Smooth muscle cell (in vitro differentiated cells): ENCODE data around the gene HOXC9. TPM values are rescaled to one million over a fixed set of nuclear protein-coding genes. Genes with fewer than 3 reads are reported as not detected.

Experiments used
- DNase-seq: peaks from one replicate; lab custom pipeline; 2025; ENCODE audit not compliant: unreplicated experiment; lab: John Stamatoyannopoulos, UW
- H2AFZ ChIP-seq: fragments of 200-600 bp; sonication (generic); 2 replicates; pipeline ENCODE4 v1.6.0; 2016; ENCODE audit warnings: antibody characterized with exemption, low read depth, mild to moderate bottlenecking
- H3F3A ChIP-seq: fragments of 200-600 bp; sonication (generic); 2 replicates; pipeline ENCODE4 v1.6.0; 2017; ENCODE audit warnings: antibody characterized with exemption, low read depth
- H3K27ac ChIP-seq: fragments of 200-600 bp; sonication (generic); 2 replicates; pipeline ENCODE4 v1.5.1; 2016; ENCODE audit warnings: low read depth, mild to moderate bottlenecking
- H3K27me3 ChIP-seq: fragments of 200-600 bp; sonication (generic); 2 replicates; pipeline ENCODE4 v1.6.1; 2016; ENCODE audit warnings: low read depth, mild to moderate bottlenecking
- H3K36me3 ChIP-seq: fragments of 200-600 bp; sonication (generic); 2 replicates; pipeline ENCODE4 v1.5.1; 2016; ENCODE audit warnings: low read depth
- H3K4me1 ChIP-seq: fragments of 200-600 bp; sonication (generic); 2 replicates; pipeline ENCODE4 v1.5.1; 2016; ENCODE audit warnings: low read depth
- H3K4me2 ChIP-seq: fragments of 200-600 bp; sonication (generic); 2 replicates; pipeline ENCODE4 v1.6.0; 2016; ENCODE audit warnings: mild to moderate bottlenecking
- H3K4me3 ChIP-seq: fragments of 200-600 bp; sonication (generic); 2 replicates; pipeline ENCODE4 v1.5.1; 2016; ENCODE audit warnings: mild to moderate bottlenecking
- H3K79me2 ChIP-seq: fragments of 200-600 bp; sonication (generic); 2 replicates; pipeline ENCODE4 v1.6.0; 2016; ENCODE audit warnings: low read depth, mild to moderate bottlenecking
- H3K9ac ChIP-seq: fragments of 200-600 bp; sonication (generic); 2 replicates; pipeline ENCODE4 v1.6.0; 2016; ENCODE audit warnings: low read depth
- H3K9me3 ChIP-seq: fragments of 200-600 bp; sonication (generic); replicated peaks from 2 replicates; pipeline ENCODE4 v1.5.1; 2016; ENCODE audit warnings: low read depth
- H4K20me1 ChIP-seq: fragments of 200-600 bp; sonication (generic); 2 replicates; pipeline ENCODE4 v1.6.0; 2016; ENCODE audit warnings: low read depth
- CTCF ChIP-seq: fragments of 200-600 bp; sonication (generic); IDR thresholded peaks from 2 replicates; pipeline ENCODE4 v1.5.1; 2017; ENCODE audit warnings: borderline replicate concordance, mild to moderate bottlenecking, antibody characterized with exemption; ENCODE audit not compliant: insufficient read depth, poor library complexity, severe bottlenecking
- WGBS: methylation state at CpG from one replicate; pipeline ENCODE4 v1.1.7; 2016; ENCODE audit warnings: low lambda C conversion rate; 5-methylcytosine and 5-hydroxymethylcytosine counted together
- polyA plus RNA-seq: library from polyadenylated mRNA; unstranded; fragments of >200 nt; fragmentation: Nextera tagmentation; extraction: Ambion mirVana; gene quantifications from 2 replicates; pipeline ENCODE4 v1.2.1, GENCODE V29; 2016
- total RNA-seq: library from RNA; depleted of rRNA; stranded (reverse); fragments of >200 nt; gene quantifications from 2 replicates; pipeline ENCODE4 v1.2.3, GENCODE V29; 2014

Gene HOXC9
- total and polyA plus RNA-seq, 2 experiments from 2014 or later, result 1.2 to 2.7 TPM

GRCh38 chr12:54038284-54038870 is 38.4 kb downstream of the HOXC9 start:
- no peak for DNase-seq
- no peaks in the 10 kb centered on the region for H3K36me3 ChIP-seq
- 39% methylated on average over 5 of the region's 5 CpGs for whole genome bisulfite sequencing
- H3K9ac ChIP-seq, result no peak overlapping the region
- no peaks in the 10 kb centered on the region for H3K79me2 ChIP-seq
- no peak overlapping the region for H3K27ac ChIP-seq
- H3K9me3 ChIP-seq, result no peaks in the 10 kb centered on the region
- H3F3A ChIP-seq, result no peaks in the 10 kb centered on the region
- H3K27me3 ChIP-seq, result peaks cover 100% of the 10 kb centered on the region
- no peak overlapping the region for H2AFZ ChIP-seq
- no peak overlapping the region for H3K4me2 ChIP-seq
- no peaks in the 10 kb centered on the region for H3K4me1 ChIP-seq
- no peak for TF ChIP-seq CTCF
- H3K4me3 ChIP-seq, result no peak overlapping the region
- no peaks in the 10 kb centered on the region for H4K20me1 ChIP-seq

- 38% methylated on average over 9 of the region's 9 CpGs for WGBS
- Histone ChIP-seq H4K20me1 (no peaks in the 10 kb centered on the region), H3K27me3 (peaks cover 99% of the 10 kb centered on the region), H2AFZ (no peak overlapping the region), H3K36me3 (no peaks in the 10 kb centered on the region), H3K27ac (no peak overlapping the region), H3K9me3 (no peaks in the 10 kb centered on the region), H3K4me1 (no peaks in the 10 kb centered on the region), H3K79me2 (no peaks in the 10 kb centered on the region), H3K9ac (no peak overlapping the region), H3K4me3 (no peak overlapping the region), H3K4me2 (no peak overlapping the region), H3F3A (no peaks in the 10 kb centered on the region)
- no peak for DNase-seq
- TF ChIP-seq CTCF, result no peak
Observed at GRCh38 chr12:54038871-54039414, 39.0 kb downstream of the HOXC9 start.

- H3F3A ChIP-seq, result no peaks in the 10 kb centered on the region
- no peaks in the 10 kb centered on the region for H3K36me3 ChIP-seq
- DNase-seq, result no peak
- TF ChIP-seq CTCF, result no peak
- WGBS, result 25% methylated on average over 16 of the region's 16 CpGs
- no peaks in the 10 kb centered on the region for H3K9me3 ChIP-seq
- H2AFZ ChIP-seq, result no peak overlapping the region
- H3K9ac ChIP-seq, result no peak overlapping the region
- H3K4me2 ChIP-seq, result no peak overlapping the region
- H3K4me1 ChIP-seq, result no peaks in the 10 kb centered on the region
- H3K27me3 ChIP-seq, result peaks cover 99% of the 10 kb centered on the region
- no peak overlapping the region for H3K4me3 ChIP-seq
- H3K27ac ChIP-seq, result no peak overlapping the region
- H4K20me1 ChIP-seq, result no peaks in the 10 kb centered on the region
- H3K79me2 ChIP-seq, result no peaks in the 10 kb centered on the region
Observed at GRCh38 chr12:54039417-54040147, 39.6 kb downstream of the HOXC9 start.
